ENCODE measurements around the gene HPDL. TPM values are rescaled to one million over a fixed set of nuclear protein-coding genes. Genes with fewer than 3 reads are reported as not detected.

HPDL gene
- total RNA-seq, 4 donors from 2014 or later, result 0.88 to 24.8 (median 7.9) TPM

DNA sequence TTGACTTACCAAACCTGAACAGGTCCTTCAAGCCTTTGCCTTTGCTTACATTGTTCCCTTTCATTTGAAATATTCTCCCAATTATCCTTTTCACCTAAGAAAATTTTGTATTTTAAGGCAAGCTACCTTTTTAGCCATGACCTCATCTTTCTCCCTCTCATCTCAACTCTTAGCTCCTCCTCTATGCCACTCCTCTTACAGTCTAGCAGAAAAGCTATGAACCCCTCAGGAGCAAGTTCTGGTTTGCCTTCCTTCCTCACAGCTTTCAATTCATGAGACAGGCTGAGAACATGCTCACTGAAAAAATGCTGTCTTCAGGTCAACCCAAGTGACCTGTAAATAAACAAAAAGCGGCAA, 21.9 kb downstream of the HPDL start:
- Histone ChIP-seq H3K4me1 (peaks cover 0 to 15% (median 0%) of the 10 kb centered on the region in 4 donors), H3K9me3 (no peaks in the 10 kb centered on the region), H3K27me3 (no peaks in the 10 kb centered on the region), H3K27ac (peak overlapping the region in 1 of 4 donors; percentile 3), H3K36me3 (peaks cover 0 to 26% (median 0%) of the 10 kb centered on the region in 3 donors), H3K4me3 (no peak overlapping the region)
- DNase-seq, result no peak
- TF ChIP-seq CTCF (IDR thresholded peaks at IDR 0.05) (no peak), POLR2A (IDR thresholded peaks at IDR 0.05) (no peak)

DNA sequence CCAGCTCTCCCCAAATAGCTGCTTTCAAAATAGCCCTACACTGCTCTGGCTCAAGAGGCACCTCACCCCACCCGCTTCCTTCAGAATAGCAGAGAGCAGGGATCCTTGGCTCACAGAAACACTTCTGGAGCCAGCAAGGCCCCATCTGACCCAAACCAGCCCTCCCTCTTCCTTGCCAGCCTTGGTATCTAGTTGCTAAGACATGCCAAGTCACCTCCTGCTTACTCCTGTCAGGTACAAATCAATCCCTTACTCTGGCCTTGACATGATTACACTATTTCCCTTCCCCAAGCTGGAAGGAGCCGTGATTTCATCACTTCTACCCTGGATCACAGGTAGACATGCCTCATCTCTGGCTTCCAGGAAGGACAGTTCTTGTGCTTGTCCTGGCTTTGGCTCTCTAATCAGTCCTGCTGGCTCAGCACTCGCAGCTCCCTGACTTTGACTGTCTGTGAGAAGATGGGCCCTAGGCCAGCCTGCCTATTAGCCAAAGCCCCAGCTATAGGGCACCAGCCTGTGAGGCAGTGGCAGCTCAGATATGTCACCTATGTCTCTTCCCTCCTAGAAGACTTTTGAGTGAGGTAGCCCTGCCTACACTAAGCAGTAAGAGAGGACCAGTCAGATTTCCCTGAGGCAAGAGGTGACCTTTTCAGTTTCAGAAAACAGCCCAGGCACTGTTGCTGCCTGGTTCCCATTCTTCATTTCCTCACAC, 22.4 kb downstream of the HPDL start:
- Histone ChIP-seq H3K27me3 (no peaks in the 10 kb centered on the region), H3K4me1 (peaks cover 0 to 15% (median 0%) of the 10 kb centered on the region in 4 donors), H3K27ac (peak overlapping the region in 2 of 4 donors; percentile 3 to 9), H3K9me3 (no peaks in the 10 kb centered on the region), H3K36me3 (peaks cover 0 to 24% (median 0%) of the 10 kb centered on the region in 3 donors), H3K4me3 (no peak overlapping the region)
- TF ChIP-seq POLR2A (IDR thresholded peaks at IDR 0.05) (no peak), CTCF (IDR thresholded peaks at IDR 0.05) (no peak)
- no peak for DNase-seq

GRCh38 chr1:45351508-45351907, 24.8 kb downstream of the HPDL start:
- no peak overlapping the region for H3K4me3 ChIP-seq
- H3K4me1 ChIP-seq, result peaks cover 0 to 15% (median 0%) of the 10 kb centered on the region in 4 donors
- H3K9me3 ChIP-seq, result no peaks in the 10 kb centered on the region
- DNase-seq, result no peak
- peaks cover 0 to 5% (median 0%) of the 10 kb centered on the region in 3 donors for H3K36me3 ChIP-seq
- no peak overlapping the region for H3K27ac ChIP-seq
- no peaks in the 10 kb centered on the region for H3K27me3 ChIP-seq
- no peak for TF ChIP-seq POLR2A (IDR thresholded peaks at IDR 0.05)
- no peak for TF ChIP-seq CTCF (IDR thresholded peaks at IDR 0.05)

DNA sequence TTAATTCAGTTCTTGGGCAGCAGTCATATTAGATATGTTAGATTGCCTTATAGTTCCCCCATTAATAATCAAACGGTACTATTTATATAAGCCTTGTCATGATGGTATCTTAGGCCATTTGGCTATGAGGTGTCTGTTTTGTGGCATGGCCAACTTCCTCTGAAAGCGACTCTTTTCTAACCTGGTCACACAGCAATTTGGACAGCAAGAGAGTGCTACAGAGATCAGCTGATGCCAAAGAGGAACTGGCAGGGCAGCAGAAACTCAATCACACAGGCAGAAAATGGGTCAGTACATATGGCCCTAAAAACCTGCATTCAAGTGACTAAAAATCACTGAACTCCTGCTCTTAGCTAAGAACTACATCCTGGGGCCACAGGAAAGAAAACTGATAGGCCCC, 27.0 kb downstream of the HPDL start:
- no peak for DNase-seq
- peaks cover 0 to 5% (median 0%) of the 10 kb centered on the region in 3 donors for H3K36me3 ChIP-seq
- TF ChIP-seq POLR2A (IDR thresholded peaks at IDR 0.05) (no peak), CTCF (IDR thresholded peaks at IDR 0.05) (no peak)
- no peak overlapping the region for H3K4me3 ChIP-seq
- H3K4me1 ChIP-seq, result peaks cover 0 to 4% (median 0%) of the 10 kb centered on the region in 4 donors
- H3K9me3 ChIP-seq, result no peaks in the 10 kb centered on the region
- H3K27me3 ChIP-seq, result no peaks in the 10 kb centered on the region
- H3K27ac ChIP-seq, result no peak overlapping the region

GRCh38 chr1:45354838-45355237, 28.1 kb downstream of the HPDL start:
- DNase-seq, result no peak
- peaks cover 0 to under 1% (median 0%) of the 10 kb centered on the region in 4 donors for H3K4me1 ChIP-seq
- H3K27me3 ChIP-seq, result no peaks in the 10 kb centered on the region
- H3K36me3 ChIP-seq, result peaks cover 0 to 5% (median 0%) of the 10 kb centered on the region in 3 donors
- H3K9me3 ChIP-seq, result no peaks in the 10 kb centered on the region
- TF ChIP-seq CTCF (IDR thresholded peaks at IDR 0.05), result no peak
- no peak for TF ChIP-seq POLR2A (IDR thresholded peaks at IDR 0.05)
- no peak overlapping the region for H3K4me3 ChIP-seq
- no peak overlapping the region for H3K27ac ChIP-seq

Measured in Peyer's patch (tissue), 4 donors.